ENCODE measurements around the gene TNS2.

GRCh38 chr12:53062011-53062961 lies 12.4 kb downstream of the TNS2 start:
- no peak for TF ChIP-seq CTCF (IDR thresholded peaks at IDR 0.05; ENCODE audit: low read length)
- TF ChIP-seq EZH2 (IDR thresholded peaks at IDR 0.05; ENCODE audit: borderline replicate concordance, low read length) = no peak
